Prostate gland (tissue), 2 donors: ENCODE measurements around the gene PDCD7.

ENCODE experiments used
- CTCF ChIP-seq, 4 experiments: fragments of 200-600 bp in 2 of 4; fragments of 450-650 bp in 2 of 4; sonication (generic) in 2 of 4; IDR thresholded peaks; 1 replicate in 3 of 4; 2 replicates in 1 of 4; pipeline ENCODE4 v1.5.1; 2016 to 2019; ENCODE audit warnings: antibody characterized with exemption in 4 of 4, mild to moderate bottlenecking in 2 of 4, moderate library complexity in 2 of 4
- POLR2A ChIP-seq: fragments of 450-650 bp; IDR thresholded peaks from one replicate; pipeline ENCODE4 v1.6.1; 2016; ENCODE audit warnings: antibody characterized with exemption, mild to moderate bottlenecking
- POLR2AphosphoS5 ChIP-seq: sonication (generic); formaldehyde crosslinking; IDR thresholded peaks from one replicate; pipeline ENCODE4 v1.6.1; 2017; ENCODE audit warnings: antibody characterized with exemption

GRCh38 chr15:65171428-65171827 lies 37.8 kb upstream of the PDCD7 start:
- TF ChIP-seq CTCF (IDR thresholded peaks at IDR 0.05): no peak
- TF ChIP-seq POLR2A: no peak
- TF ChIP-seq POLR2AphosphoS5: no peak
